Suprapubic skin (tissue), 4 donors: Measurements from ENCODE around the gene CHD1L.

Experiments
- POLR2A ChIP-seq, 2 donors: fragments of 450-650 bp; IDR thresholded peaks; one replicate each; pipeline ENCODE4 v1.6.1; 2017; ENCODE audit warnings: antibody characterized with exemption in 2 of 2, mild to moderate bottlenecking in 2 of 2, moderate library complexity in 2 of 2
- POLR2AphosphoS5 ChIP-seq, 3 donors: sonication (generic); formaldehyde crosslinking; IDR thresholded peaks; one replicate each; pipeline ENCODE4 v1.6.1; 2017; ENCODE audit warnings: antibody characterized with exemption in 3 of 3
- TF ChIP-seq, protein P1 (sequence below), 2 donors: fragments of 200-600 bp in 1 of 2; fragments of 450-650 bp in 1 of 2; sonication (generic) in 1 of 2; IDR thresholded peaks; one replicate each; pipeline ENCODE4 v1.5.1; 2016 to 2019; ENCODE audit warnings: antibody characterized with exemption in 2 of 2, mild to moderate bottlenecking in 1 of 2, moderate library complexity in 1 of 2

GRCh38 chr1:147292012-147292411 lies 49.5 kb downstream of the CHD1L start:
- no peak for TF ChIP-seq POLR2A (IDR thresholded peaks at IDR 0.05)
- TF ChIP-seq, protein P1, sequence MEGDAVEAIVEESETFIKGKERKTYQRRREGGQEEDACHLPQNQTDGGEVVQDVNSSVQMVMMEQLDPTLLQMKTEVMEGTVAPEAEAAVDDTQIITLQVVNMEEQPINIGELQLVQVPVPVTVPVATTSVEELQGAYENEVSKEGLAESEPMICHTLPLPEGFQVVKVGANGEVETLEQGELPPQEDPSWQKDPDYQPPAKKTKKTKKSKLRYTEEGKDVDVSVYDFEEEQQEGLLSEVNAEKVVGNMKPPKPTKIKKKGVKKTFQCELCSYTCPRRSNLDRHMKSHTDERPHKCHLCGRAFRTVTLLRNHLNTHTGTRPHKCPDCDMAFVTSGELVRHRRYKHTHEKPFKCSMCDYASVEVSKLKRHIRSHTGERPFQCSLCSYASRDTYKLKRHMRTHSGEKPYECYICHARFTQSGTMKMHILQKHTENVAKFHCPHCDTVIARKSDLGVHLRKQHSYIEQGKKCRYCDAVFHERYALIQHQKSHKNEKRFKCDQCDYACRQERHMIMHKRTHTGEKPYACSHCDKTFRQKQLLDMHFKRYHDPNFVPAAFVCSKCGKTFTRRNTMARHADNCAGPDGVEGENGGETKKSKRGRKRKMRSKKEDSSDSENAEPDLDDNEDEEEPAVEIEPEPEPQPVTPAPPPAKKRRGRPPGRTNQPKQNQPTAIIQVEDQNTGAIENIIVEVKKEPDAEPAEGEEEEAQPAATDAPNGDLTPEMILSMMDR (IDR thresholded peaks at IDR 0.05), result no peak
- no peak for TF ChIP-seq POLR2AphosphoS5 (IDR thresholded peaks at IDR 0.05)
